Right lobe of liver (tissue), 4 donors: Measurements from ENCODE around the gene SLFN5.

Experiments
- CTCF ChIP-seq, 4 donors: fragments of 200-600 bp in 3 of 4; fragments of 450-650 bp in 1 of 4; IDR thresholded peaks; one replicate each; pipeline versions ENCODE4 v1.5.1 to v1.8.0; 2016 to 2022; ENCODE audit warnings: antibody characterized with exemption in 4 of 4, mild to moderate bottlenecking in 2 of 4
- POLR2A ChIP-seq: fragments of 450-650 bp; IDR thresholded peaks from one replicate; pipeline ENCODE4 v1.6.1; 2017; ENCODE audit warnings: antibody characterized with exemption, mild to moderate bottlenecking
- donor health status: DM: no; HTN: no; CAD: no.
- donor health status: DM: no; HTN: no; CAD: no.
- donor health status: DM: no; HTN: yes; CAD: no.

- TF ChIP-seq POLR2A (no peak), CTCF (IDR thresholded peaks at IDR 0.05) (no peak)
These were observed 40.9 kb downstream of the SLFN5 start for GRCh38 chr17:35283767-35284166.
